Breast epithelium (tissue), 4 donors: ENCODE data around the gene SP140. TPM values are rescaled to one million over a fixed set of nuclear protein-coding genes. Genes with fewer than 3 reads are reported as not detected.

Source experiments
- DNase-seq, 2 donors: peaks; one replicate each; pipeline ENCODE4 v3.0.0-alpha.2; 2019; ENCODE audit warnings: low spot score in 2 of 2
- H3K27ac ChIP-seq, 2 donors: fragments of 200-600 bp; sonication (generic) in 1 of 2; one replicate each; pipeline ENCODE4 v1.5.1; 2016 to 2019; ENCODE audit warnings: mild to moderate bottlenecking in 1 of 2
- H3K27me3 ChIP-seq, 2 donors: fragments of 200-600 bp; sonication (generic) in 1 of 2; one replicate each; pipeline versions ENCODE4 v1.5.1 to v1.6.0; 2017 to 2019; ENCODE audit warnings: control low read depth in 1 of 2, mild to moderate bottlenecking in 1 of 2
- H3K36me3 ChIP-seq: fragments of 200-600 bp; one replicate; pipeline ENCODE4 v1.5.1; 2019
- H3K4me1 ChIP-seq, 2 donors: fragments of 200-600 bp; sonication (generic); one replicate each; pipeline ENCODE4 v1.5.1; 2016 to 2019; ENCODE audit warnings: control low read depth in 1 of 2
- H3K4me3 ChIP-seq, 3 donors: fragments of 200-600 bp; sonication (generic); 1 replicate in 2 of 3; 2 replicates in 1 of 3; pipeline ENCODE4 v1.5.1; 2016 to 2019; ENCODE audit warnings: mild to moderate bottlenecking in 3 of 3, moderate library complexity in 2 of 3
- H3K9me3 ChIP-seq, 2 donors: fragments of 200-600 bp; sonication (generic) in 1 of 2; one replicate each; pipeline ENCODE4 v1.5.1; 2016 to 2019; ENCODE audit warnings: control low read depth in 1 of 2
- CTCF ChIP-seq, 3 donors: fragments of 450-650 bp; IDR thresholded peaks; one replicate each; pipeline ENCODE4 v1.5.1; 2016 to 2017; ENCODE audit warnings: antibody characterized with exemption in 3 of 3, mild to moderate bottlenecking in 3 of 3, moderate library complexity in 3 of 3
- POLR2A ChIP-seq: fragments of 450-650 bp; IDR thresholded peaks from one replicate; pipeline ENCODE4 v1.6.1; 2016; ENCODE audit warnings: antibody characterized with exemption, mild to moderate bottlenecking, moderate library complexity
- POLR2AphosphoS5 ChIP-seq, 3 donors: sonication (generic); formaldehyde crosslinking; IDR thresholded peaks; one replicate each; pipeline ENCODE4 v1.6.1; 2017; ENCODE audit warnings: antibody characterized with exemption in 3 of 3
- intact Hi-C: fragments of 100-400 bp; cut with DNase I; formaldehyde crosslinking; loops from one replicate; pipeline ENCODE4 v1.15.1; 2023; ENCODE audit warnings: low total_unique reads
- total RNA-seq, 3 donors: library from RNA; depleted of rRNA; stranded (reverse); fragments of >200 nt; gene quantifications; one replicate each; pipeline ENCODE4 v1.1.0, GENCODE V29; 2016

SP140 gene
- total RNA-seq, 3 donors from 2014 or later = 1.1 to 7.9 (median 2.6) TPM

GRCh38 chr2:230266638-230267037 is 41.1 kb downstream of the SP140 start:
- H3K9me3 ChIP-seq = no peaks in the 10 kb centered on the region
- no peaks in the 10 kb centered on the region for H3K36me3 ChIP-seq
- no peak overlapping the region for H3K27ac ChIP-seq
- H3K27me3 ChIP-seq = no peaks in the 10 kb centered on the region
- intact Hi-C loops = no loop called here
- no peak for DNase-seq
- no peak overlapping the region for H3K4me3 ChIP-seq
- no peak for TF ChIP-seq POLR2A
- no peak for TF ChIP-seq POLR2AphosphoS5 (IDR thresholded peaks at IDR 0.05)
- no peak for TF ChIP-seq CTCF (IDR thresholded peaks at IDR 0.05)
- H3K4me1 ChIP-seq = no peaks in the 10 kb centered on the region

- Histone ChIP-seq H3K4me1 (no peaks in the 10 kb centered on the region), H3K27me3 (no peaks in the 10 kb centered on the region), H3K9me3 (no peaks in the 10 kb centered on the region), H3K4me3 (no peak overlapping the region), H3K27ac (no peak overlapping the region), H3K36me3 (no peaks in the 10 kb centered on the region)
- intact Hi-C loops = no loop called here
- DNase-seq = no peak
- TF ChIP-seq CTCF (IDR thresholded peaks at IDR 0.05) (no peak), POLR2AphosphoS5 (IDR thresholded peaks at IDR 0.05) (no peak), POLR2A (no peak)
Measured at GRCh38 chr2:230267059-230267458, 41.5 kb downstream of the SP140 start.

GRCh38 chr2:230267556-230267955 is 42.0 kb downstream of the SP140 start:
- intact Hi-C loops = no loop called here
- Histone ChIP-seq H3K4me3 (no peak overlapping the region), H3K36me3 (no peaks in the 10 kb centered on the region), H3K4me1 (no peaks in the 10 kb centered on the region), H3K27me3 (no peaks in the 10 kb centered on the region), H3K27ac (no peak overlapping the region), H3K9me3 (no peaks in the 10 kb centered on the region)
- no peak for TF ChIP-seq POLR2A
- no peak for TF ChIP-seq POLR2AphosphoS5 (IDR thresholded peaks at IDR 0.05)
- TF ChIP-seq CTCF (IDR thresholded peaks at IDR 0.05) = no peak
- no peak for DNase-seq

- Histone ChIP-seq H3K36me3 (no peaks in the 10 kb centered on the region), H3K27me3 (no peaks in the 10 kb centered on the region), H3K4me3 (no peak overlapping the region), H3K27ac (no peak overlapping the region), H3K9me3 (no peaks in the 10 kb centered on the region), H3K4me1 (no peaks in the 10 kb centered on the region)
- no peak for DNase-seq
- intact Hi-C loops = no loop called here
- TF ChIP-seq CTCF (IDR thresholded peaks at IDR 0.05) (no peak), POLR2AphosphoS5 (IDR thresholded peaks at IDR 0.05) (no peak), POLR2A (no peak)
Measured at GRCh38 chr2:230268606-230269243, 43.2 kb downstream of the SP140 start.

GRCh38 chr2:230269715-230270114 is 44.2 kb downstream of the SP140 start:
- no peak for DNase-seq
- no peaks in the 10 kb centered on the region for H3K4me1 ChIP-seq
- H3K4me3 ChIP-seq = no peak overlapping the region
- H3K27ac ChIP-seq = no peak overlapping the region
- H3K36me3 ChIP-seq = no peaks in the 10 kb centered on the region
- no peaks in the 10 kb centered on the region for H3K9me3 ChIP-seq
- TF ChIP-seq POLR2AphosphoS5 (IDR thresholded peaks at IDR 0.05) (no peak), POLR2A (no peak), CTCF (IDR thresholded peaks at IDR 0.05) (no peak)
- intact Hi-C loops = no loop called here
- H3K27me3 ChIP-seq = no peaks in the 10 kb centered on the region
